CD4-positive, alpha-beta T cell treated with Interferon gamma for 1 hour (primary cell): ENCODE measurements around the gene ST8SIA4.

Experiments
- DNase-seq: peaks from one replicate; pipeline ENCODE4 v3.0.0-alpha.2; 2020

ST8SIA4 gene

DNA sequence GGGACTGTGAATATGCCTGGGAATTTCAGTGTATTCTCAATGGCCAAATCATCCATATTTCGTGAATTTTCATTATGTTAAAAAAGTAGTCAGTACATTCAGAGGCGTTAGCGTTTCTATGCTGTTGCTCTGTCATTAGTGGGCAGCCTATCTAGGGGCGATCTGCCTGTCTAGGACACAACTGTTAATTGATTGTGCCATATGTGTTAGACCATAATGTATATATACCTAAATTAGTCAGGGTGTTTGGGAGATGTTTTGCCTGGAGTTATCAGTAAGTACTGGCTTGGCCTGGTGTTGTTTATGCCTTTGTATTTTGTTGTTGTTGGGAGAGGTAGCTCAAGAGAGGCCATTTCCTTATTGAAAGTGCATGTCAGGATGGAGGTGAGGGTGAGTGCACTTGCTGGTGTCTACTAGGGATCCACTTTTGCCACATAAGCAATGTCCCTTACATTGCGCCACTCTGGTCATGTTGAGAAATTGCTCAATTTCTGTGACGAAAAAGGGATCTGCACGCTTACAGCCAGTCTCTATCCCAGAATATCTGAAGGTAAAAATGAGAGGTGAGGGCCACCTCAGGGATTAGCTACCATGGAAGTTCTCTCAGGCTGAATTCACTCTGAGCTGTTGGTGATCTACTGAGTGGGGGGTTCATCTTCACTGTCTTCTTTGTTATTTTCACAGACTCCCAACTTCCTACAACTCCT lies 123.3 kb downstream of the ST8SIA4 start:
- DNase-seq, result peak; percentile 55

DNA sequence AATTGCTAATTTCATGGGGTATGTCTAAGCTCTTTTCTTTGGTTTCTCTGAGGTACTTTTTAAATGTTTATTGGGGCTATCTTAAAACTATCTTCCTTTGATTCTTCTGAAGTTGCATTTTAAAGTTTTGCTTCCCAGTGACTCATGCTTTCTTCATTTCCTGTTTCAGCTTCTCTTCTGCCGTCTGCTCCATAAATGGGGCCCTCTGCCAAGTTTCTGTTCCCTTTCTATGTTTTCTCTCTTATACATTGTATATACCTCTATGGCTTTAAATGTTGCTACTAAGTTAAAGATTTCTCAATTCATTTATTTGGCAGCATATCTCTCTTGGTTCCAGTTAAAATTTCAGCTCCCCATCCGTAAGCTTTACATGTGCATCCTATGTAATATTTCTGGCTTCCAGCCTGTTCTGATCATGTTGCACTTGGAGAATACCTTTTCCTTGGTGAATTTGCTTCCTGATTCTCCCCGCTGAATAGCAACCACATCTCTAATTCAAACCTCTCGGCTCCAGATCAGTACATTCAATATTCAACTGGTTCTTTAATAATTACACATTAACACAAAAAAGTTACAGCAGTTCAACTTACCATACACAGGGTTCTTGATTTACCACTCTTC lies 125.3 kb downstream of the ST8SIA4 start:
- DNase-seq, result peak; percentile 38

DNA sequence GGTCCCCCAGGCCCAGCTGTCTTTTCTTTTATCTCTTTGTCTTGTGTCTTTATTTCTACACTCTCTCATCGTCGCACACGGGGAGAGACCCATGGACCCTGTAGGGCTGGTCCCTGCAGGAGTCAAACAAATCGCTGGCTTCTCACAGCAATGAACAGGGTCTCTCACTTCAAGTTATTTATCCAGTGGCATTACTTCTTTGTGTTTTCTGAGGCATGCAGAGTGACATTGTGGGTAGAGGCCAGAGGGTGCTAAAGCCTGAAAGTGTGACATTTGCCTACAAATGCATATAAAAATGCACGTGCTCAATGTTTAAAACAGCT lies 127.6 kb downstream of the ST8SIA4 start:
- DNase-seq, result no peak

DNA sequence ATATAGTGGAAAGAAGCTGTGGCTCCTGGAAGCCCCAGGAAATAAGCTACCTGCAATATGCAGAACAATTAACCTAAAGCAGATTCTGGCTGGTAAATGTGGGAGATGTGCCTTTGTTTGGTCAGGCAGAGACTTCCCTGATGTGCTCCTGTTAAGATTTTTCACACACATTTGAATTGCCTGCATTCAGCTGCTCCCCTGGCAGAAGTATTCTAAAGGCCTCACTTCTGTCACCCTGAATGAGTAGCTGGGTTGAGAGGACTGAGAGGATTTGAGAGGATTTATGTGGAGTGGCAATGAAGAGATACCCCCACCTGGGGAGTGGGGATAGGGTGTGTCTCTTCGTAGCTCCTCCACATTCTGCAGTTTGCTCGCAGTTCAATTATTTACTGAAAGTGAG lies 130.5 kb downstream of the ST8SIA4 start:
- no peak for DNase-seq

DNA sequence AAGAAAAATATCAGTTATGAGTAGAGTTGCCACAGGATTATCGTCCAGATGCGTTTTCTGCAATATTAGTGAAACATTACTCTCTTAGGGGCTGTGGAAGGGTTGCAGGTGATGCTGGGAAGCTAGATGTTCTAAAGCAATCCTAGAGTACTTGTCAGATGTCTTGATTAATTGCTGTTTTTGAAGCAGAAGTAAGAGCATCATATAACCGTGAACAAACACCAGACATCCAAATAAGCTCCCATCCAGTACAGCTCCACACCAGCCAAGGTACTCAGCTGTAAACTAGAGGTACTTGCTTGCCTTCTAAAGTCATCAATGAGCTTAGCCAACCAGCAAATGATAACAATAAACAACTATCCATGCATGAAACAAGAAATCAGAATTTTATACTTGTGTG lies 131.1 kb downstream of the ST8SIA4 start:
- DNase-seq, result no peak

DNA sequence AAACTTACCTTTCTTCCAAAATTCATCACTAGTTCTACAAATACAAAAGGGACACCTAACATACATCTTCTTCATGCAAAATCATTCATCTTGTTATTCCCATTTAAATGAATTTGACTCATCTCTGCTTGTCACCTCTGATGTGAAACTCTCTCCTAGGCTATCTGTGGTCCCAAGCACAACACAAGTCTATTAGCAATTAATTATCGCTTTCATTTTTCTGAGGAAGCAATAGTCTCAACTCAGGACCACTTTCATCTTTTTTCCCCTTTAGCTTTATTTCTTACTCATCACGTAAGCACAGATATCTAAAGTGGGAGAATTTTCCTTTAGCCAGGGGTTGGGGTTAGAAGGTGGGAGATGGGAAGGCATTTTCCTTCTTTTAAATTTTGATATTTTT lies 131.9 kb downstream of the ST8SIA4 start:
- DNase-seq, result no peak

DNA sequence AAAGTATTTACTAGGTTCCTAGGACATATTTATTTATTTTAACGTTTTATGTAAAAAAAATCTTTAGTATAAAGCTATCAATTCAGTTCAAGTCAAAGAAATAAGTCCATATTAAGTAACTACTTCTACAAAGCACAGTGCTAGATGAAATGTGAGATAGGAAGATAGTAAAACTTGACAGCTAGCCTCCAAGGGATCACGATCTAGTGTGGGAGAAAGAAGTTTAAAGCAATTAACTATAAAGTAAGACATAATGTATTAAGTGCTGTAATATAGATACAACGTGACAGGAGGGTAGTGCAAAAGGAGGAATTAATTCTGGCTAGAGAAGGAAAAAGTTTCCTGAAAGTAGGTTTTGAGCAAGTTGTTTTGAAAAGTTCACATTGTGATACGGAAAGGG lies 134.9 kb downstream of the ST8SIA4 start:
- DNase-seq, result no peak

DNA sequence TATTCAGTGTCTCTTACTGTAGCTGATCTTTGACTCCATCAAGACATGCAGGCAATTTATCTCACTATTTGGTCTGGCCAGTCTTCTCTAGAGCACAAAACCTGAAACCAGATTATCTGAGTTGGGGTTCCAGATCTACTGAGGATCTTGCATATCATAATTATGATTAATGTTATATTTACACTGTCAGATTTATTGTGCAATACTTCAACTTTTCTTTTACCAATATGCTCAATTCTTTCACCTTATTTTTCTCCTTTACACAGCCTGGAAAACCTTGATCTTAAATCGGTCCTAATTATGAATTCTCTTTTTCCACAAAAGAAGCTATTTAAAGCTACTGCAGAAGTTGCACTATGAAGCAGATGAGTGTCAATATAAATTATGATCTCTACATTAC lies 140.1 kb downstream of the ST8SIA4 start:
- no peak for DNase-seq

DNA sequence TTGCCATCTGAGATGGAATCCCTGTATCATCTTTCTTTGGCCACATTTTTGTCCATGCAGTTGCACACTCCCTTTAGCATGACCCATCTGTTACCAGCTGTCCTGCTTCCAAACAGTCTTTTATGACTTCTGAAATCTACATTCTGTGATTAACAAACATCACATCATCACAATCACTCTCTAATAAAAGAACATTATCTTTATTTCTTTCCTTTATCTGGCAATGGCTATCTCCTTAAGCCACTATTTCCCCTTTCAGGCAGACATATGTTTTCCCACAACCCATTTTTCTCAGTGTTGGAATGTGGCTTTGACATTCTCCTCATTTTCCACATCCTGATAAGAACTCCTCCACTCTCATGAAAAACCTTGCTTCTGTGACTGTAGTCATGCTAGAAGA lies 141.0 kb downstream of the ST8SIA4 start:
- no peak for DNase-seq

DNA sequence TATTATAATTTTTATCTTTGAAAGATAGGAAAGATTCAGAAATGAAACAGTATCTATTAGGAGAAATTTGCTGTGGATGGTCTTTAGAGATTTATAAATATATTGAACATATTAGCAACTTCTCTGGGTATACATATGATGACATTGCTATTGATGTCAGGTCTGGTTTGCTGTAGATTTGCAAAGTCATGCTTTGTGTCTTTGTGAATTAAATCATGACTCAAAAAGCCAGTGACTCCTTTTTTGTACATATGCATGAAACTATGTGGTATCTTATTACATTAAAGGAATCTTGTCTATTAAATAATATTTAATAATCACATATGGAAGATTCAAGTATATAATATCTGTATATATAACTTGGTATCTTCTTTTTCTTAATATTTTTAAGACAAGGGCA lies 141.9 kb downstream of the ST8SIA4 start:
- DNase-seq, result no peak

DNA sequence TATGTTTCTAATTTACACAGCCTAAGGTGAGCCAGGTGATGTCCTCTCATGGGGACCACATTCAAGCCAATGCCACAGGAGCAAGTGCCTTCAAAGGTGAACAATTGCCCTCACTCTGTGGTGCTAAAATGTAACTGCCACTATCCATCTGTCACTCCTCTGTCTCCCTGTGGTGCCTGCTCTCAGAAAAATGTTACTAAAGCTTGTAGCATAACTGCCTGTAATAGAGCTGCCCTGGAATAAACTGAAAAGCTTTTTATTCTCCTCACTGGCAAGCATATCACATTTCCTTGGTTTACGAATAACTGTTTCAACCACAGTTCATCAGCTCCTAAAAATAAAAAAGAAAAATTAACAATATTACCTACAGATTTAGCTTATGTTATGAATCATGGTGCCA lies 142.4 kb downstream of the ST8SIA4 start:
- DNase-seq, result no peak

DNA sequence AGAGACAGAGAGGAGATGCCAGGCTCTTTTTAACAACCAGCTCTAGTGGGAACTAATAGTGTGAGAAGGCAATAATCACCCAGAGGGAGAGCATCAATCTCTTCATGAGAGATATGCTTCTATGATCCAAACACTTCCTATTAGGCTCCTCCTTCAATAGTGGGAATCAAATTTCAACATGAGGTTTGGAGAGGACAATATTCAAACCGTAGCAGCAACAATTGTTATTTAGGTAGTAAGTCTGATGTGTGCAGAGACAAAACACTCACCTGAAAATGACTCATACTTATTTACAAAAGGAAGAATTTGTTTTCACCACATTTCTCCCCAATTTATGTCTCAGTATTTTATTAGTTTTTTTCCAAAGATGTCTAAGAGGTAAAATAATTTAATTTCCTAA lies 144.3 kb downstream of the ST8SIA4 start:
- no peak for DNase-seq

DNA sequence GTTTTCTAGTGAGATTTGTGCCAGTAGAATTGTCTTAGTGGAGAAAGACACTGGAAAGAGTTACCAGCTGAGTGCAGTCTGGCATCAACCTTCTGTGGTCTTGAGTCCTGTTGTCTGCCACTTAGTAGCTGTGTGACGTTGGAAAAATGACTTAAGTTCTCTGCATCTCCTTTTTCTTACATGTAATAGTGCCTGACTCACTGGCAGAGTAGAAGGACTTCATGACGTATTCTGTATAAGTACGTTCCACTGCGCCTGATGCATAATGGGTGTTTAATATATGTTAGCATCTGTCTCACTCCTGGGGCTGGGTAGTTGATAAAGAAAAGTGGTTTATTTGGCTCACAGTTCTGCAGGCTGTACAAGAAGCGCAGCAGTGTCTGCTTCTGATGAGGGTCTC lies 144.8 kb downstream of the ST8SIA4 start:
- no peak for DNase-seq

DNA sequence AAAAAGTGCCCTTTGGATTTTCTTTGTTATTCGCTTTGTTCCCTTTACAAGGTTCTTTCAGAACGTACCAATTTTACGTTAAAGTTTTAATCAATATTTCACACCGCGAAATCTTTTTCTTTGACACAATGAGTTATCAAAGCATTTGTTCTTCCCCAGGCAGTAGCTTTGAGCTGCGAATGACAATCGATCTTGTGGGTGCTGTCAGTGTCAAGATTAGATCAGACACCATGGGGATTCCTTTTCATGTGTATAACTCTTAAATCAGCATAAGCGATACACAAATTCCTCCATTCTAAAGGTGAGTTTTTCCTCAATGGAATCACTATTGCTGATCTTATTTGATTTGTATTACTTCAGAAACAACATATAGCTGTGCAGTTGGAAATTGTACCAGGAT lies 145.5 kb downstream of the ST8SIA4 start:
- DNase-seq, result no peak
